ENCODE data around the gene FAM149B1. TPM values are rescaled to one million over a fixed set of nuclear protein-coding genes. Genes with fewer than 3 reads are reported as not detected.

FAM149B1 gene
- total and polyA plus RNA-seq, 2 of the 13 experiments (the other 11 are each of a cell fraction or from before 2014, with no cell fraction given) = 9.3 to 16.8 TPM

- TF ChIP-seq KLF12 (CRISPR knock-in tag; IDR thresholded peaks at IDR 0.05; ENCODE audit: borderline replicate concordance) (peak; percentile 69; the same call in 1 of the 2 replicates), ZBTB44 (CRISPR knock-in tag; IDR thresholded peaks at IDR 0.05) (no peak), SAFB2 (CRISPR knock-in tag; IDR thresholded peaks at IDR 0.05; ENCODE audit: borderline replicate concordance, low read depth) (no peak), EP300 (IDR thresholded peaks at IDR 0.05; ENCODE audit: low read depth in 2 of 2, low read length in 2 of 2) (peak in 1 of 2 experiments; percentile 46; a peak in 2 of 4 replicates), EP300 (CRISPR knock-in tag; IDR thresholded peaks at IDR 0.05; ENCODE audit: borderline replicate concordance) (no peak; the same call in 1 of the 2 replicates), ZKSCAN1 (IDR thresholded peaks at IDR 0.05; ENCODE audit: low read length) (no peak), CEBPB (IDR thresholded peaks at IDR 0.05; ENCODE audit: borderline replicate concordance, low read depth, low read length) (no peak), BHLHE40 (IDR thresholded peaks at IDR 0.05; ENCODE audit: low read length) (no peak; the same call in 1 of the 2 replicates), CTCF (CRISPR knock-in tag; IDR thresholded peaks at IDR 0.05) (no peak), YEATS4 (CRISPR knock-in tag; IDR thresholded peaks at IDR 0.05; ENCODE audit: borderline replicate concordance) (peak; percentile 85; the same call in 1 of the 2 replicates), NAIF1 (CRISPR knock-in tag; IDR thresholded peaks at IDR 0.05; ENCODE audit: borderline replicate concordance) (peak; percentile 85; the same call in 1 of the 2 replicates), RELA (CRISPR knock-in tag; IDR thresholded peaks at IDR 0.05) (peak; percentile 57; the same call in 1 of the 2 replicates), ZC3H4 (CRISPR knock-in tag; IDR thresholded peaks at IDR 0.05; ENCODE audit: borderline replicate concordance) (peak; percentile 55; the same call in 1 of the 2 replicates), ZSCAN21 (CRISPR knock-in tag; IDR thresholded peaks at IDR 0.05; ENCODE audit: borderline replicate concordance) (peak; percentile 86), SMYD3 (CRISPR knock-in tag; IDR thresholded peaks at IDR 0.05) (no peak), ZNF460 (CRISPR knock-in tag; IDR thresholded peaks at IDR 0.05; ENCODE audit: borderline replicate concordance) (no peak; the same call in 1 of the 2 replicates), ZFP90 (CRISPR knock-in tag; IDR thresholded peaks at IDR 0.05; ENCODE audit: borderline replicate concordance) (no peak; the same call in 1 of the 2 replicates), BRCA1 (CRISPR knock-in tag; IDR thresholded peaks at IDR 0.05) (no peak), ZNF670 (CRISPR knock-in tag; IDR thresholded peaks at IDR 0.05; ENCODE audit: borderline replicate concordance) (0 out of 2 replicates have a peak, but pooled peaks have one; percentile 42), ZNF281 (CRISPR knock-in tag; IDR thresholded peaks at IDR 0.05; ENCODE audit: borderline replicate concordance) (no peak), ZIK1 (CRISPR knock-in tag; IDR thresholded peaks at IDR 0.05; ENCODE audit: borderline replicate concordance, low read depth) (peak; percentile 54; the same call in 1 of the 2 replicates), ZNF138 (CRISPR knock-in tag; IDR thresholded peaks at IDR 0.05; ENCODE audit: low read depth) (no peak; the same call in 1 of the 2 replicates), ZNF121 (CRISPR knock-in tag; IDR thresholded peaks at IDR 0.05) (peak; percentile 63; the same call in 1 of the 2 replicates)
Observed at GRCh38 chr10:73252445-73253224, 84.7 kb downstream of the FAM149B1 start, which contains the start of gene MRPS16 (continued).

Data from HepG2 (cell line).